ENCODE data around the gene IQCK.
A peak's percentile ranks its signal among the peaks of the same experiment; 100 is the strongest.

Gene IQCK

DNA sequence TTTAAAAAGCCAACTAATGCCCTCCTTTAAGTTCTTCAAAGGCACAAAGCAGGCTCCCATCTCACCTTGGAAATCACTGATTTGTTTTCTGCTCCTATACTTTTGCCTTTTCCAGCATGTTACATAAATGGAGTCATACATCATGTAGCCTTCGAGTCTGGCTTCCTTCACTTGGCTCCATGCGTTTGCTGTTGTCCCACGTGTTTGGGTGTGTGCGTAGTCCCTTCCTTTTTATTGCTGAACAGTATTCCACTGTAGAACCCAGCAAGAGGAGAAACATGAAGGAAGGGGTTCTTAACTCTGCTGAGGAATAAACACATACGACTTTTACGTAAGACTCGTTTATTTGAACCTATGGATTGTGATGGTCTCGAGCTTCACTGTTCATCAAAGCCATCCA is 84.5 kb downstream of the IQCK start:
- no peak for DNase-seq (ENCODE audit: low read depth, low spot score)

DNA sequence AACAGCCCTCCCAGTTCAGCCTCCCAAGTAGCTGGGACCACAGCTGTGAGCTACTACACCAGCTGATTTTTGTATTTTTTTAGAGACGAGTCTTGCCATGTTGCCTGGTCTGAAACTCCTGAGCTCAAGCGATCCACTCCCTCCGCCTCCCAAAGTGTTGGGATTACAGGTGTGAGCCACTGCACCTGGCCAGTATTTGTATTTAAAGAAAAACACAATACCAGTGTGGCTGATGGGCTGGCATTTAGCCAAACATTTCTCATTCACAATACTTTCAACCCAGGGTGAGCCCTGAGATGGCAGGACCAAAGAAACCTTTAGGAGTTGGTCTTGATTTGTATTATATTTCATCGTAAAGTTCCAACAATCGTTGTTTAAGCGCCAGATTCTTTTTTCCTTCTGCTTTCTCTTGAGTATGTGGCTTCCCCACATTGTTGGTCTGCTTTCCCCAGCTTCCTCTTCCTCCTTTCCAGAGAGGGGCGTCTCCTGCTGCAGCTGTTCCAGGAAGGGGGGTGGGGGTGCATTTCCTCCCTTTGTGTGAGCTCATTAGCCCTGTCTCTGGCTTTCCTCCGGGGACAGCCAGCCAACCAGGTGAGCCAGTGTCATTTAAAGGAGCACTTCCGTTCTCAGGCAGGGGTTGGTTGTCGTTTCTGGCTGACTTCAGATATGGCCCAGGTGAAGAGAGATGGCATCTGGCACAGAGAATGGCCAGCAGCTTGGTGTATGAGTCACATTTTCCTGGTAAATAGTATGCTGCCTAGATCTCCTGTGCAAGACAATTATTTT is 86.7 kb downstream of the IQCK start:
- DNase-seq (ENCODE audit: low read depth, low spot score) = no peak

DNA sequence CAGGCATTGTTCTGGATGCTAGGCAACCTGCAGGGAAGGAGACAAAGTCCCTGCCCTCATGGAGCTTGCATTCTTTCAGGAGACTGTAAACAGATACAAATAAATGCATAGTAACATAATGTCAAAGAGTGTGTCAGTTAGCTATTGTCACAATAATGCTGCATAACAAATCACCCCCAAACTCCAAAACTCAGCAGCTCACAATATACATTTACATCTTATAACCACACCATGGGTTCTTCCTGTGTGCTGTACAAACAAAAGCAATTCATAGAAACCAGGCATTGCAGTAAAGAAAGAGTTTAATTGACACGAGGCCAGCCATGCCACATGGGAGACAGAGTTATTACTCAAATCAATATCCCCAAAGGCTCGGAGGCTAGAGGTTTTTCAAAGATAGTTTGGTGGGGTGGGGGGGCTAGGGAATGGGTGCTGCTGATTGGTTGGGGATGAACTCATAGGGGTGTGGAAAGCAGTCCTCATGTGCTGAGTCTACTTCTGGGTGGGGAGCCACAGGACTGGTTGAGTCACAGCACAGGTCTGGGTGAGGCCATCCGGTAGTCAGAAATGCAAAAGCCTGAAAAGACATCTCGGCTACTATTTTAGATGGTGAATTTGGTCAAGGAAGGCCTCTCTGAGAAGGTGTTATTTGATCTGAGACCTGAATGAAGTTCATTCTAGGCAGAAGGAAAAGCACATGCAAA is 87.5 kb downstream of the IQCK start:
- no peak for DNase-seq (ENCODE audit: low read depth, low spot score)

DNA sequence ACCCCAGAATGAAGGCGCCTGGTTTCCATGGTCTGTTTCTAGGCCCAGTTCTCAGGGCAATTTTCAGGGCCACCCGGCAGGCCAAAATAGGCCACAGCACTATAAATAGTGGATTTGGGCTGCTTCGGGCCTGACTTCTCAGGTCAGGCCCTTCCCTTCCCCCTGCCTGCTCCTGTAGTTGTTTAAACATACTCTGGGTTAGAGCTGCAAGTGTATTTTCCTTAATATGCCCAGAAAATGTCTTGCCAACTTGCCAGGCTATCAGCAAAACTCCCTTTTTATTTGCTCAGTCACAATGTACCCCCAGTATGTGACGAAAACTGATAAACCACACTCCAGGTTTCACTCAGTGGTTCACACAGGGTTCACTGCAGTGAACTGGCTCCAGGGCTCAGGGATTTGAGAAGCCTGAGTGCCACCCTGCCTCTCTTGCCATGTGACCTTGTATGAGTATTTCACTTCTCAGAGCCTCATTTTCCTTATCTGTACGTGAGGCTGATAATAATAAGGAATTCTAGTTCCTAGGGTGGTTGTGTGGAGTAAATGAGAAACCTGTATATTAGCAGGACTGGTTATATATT is 90.1 kb downstream of the IQCK start:
- DNase-seq (ENCODE audit: low read depth, low spot score) = no peak

DNA sequence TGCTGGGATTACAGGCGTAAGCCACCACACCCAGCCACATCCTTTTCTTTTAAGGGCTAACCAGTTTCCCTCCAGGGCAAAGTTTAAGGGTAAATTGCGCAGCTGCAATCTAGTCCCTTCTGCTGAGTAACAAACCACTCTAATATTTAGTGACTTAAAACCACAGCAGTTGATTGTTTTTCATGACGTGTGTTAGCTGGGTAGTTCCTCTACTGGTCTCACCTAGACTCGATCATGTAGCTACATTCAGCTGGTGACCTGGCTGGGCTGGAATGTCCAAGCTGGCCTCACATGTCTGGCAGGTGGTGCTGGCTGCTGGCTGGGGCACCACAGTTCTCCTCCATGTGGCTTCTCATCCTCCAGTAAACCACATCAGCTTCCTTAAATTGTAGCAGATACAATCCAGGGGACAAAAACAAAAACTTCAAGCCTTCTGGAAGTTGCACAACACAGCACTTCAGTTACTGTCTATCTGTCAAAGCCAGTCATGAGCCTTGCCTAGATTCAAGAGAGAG is 91.1 kb downstream of the IQCK start:
- DNase-seq (ENCODE audit: low read depth, low spot score) = no peak

DNA sequence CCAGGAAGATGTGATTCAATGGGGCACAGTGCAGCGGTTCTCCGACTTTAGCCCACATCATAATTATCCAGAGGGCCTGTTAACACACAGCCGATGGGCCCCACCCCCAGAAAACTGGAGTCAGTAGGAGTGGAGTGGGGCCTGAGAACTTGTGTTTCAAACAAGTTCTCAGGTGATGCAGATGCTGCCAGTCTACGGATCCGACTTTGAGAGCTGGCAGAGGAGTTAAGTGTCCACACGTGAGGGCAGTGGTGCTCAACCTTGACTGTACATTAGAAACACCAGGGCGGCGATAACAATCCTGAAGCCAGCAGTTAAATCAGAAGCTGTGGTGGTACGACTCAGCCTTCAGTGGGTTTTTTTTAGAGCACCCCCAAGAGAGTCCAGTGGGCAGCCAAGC is 91.6 kb downstream of the IQCK start:
- no peak for DNase-seq (ENCODE audit: low read depth, low spot score)

DNA sequence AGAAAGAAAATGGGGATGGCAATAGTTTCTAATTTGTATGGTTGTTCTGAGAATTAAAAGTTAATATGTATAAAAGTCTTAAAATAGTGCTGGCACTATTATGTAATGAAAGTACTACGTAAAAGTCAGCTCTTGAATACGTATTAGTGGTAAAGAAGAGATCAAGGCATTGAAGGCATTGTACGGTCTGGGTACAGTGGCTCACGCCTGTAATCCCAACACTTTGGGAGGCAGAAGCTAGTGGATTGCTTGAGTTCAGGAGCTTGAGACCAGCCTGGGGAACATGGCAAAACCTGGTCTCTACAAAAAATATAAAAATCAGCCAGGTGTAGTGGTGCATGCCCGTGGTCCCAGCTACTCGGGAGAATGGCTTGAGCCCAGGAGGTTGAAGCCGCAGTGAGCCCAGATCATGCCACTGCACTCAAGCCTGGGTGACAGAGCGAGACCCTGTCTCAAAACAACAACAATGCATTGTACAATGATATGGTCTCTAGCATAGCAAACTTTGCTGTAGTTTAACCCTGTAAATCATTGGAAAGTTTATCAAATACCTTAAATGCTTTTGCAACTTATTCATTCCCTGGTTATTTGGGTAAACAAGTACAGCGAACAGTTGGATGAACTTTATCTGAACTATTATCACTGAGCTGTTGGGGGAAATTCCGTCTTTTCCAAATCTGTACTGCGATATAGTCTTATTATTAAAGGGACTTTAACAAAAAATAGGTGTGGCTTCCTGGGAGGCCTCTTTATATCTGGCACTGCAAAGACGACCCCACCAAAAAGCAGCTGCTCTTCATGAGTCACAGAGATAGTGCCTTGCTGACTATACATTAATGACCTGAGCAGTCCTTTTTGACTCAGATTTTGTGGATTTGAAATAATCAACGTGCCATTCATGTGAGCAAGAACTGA is 93.0 kb downstream of the IQCK start:
- no peak for DNase-seq (ENCODE audit: low read depth, low spot score)

DNA sequence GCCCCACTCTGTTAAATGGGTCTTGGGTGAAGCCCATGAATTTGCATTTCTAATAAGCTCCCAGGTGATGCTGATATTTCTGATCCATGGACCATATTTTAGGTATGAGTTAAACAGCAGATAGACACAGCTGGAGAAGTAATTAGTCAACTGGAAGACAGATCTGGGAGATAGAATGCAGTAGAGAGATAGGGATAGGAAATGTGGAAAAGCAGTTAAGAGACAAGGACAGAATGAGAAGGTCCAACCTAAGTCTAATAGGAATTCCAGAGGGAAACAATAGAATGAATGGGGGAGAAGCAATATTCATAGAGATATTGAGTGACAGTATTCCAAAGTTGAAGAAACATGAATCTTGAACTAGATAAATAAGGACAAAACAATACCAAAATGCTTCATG is 94.9 kb downstream of the IQCK start:
- no peak for DNase-seq (ENCODE audit: low read depth, low spot score)

DNA sequence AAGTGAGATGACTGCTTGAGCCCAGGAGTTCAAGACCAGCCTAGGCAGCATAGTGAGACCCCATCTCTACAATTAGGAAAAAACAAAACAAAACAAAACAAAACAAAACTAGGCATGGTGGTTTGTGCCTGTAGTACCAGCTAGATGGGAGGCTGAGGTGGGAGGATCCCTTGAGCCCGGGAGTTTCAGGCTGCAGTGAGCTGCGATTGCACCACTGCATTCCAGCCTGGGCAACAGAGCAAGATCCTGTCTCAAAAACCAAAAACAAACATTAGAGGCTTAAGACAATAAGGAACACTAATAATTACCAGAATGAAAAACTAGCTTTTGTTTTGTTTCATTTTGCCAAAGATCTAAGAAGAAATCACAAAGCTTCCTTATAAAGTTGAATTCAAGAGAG is 97.3 kb downstream of the IQCK start:
- no peak for DNase-seq (ENCODE audit: low read depth, low spot score)

DNA sequence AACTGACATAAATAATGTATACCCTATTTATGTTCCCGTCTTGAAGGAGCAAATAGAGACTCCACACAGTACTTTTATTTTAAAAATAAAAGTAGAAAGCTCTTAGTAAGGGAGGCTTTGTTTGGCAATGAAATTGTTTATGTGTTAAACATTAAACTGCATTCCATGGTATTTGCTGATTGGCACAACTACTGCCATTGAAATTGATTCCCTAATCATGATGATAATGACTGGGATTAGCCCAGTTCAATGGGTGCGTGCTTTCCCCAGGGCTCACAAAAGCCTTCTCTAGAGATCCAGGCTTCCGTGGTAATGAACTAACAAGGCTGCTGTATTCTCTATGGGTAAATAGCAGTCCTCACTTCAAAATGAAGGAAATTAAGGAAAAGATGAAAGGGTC is 99.1 kb downstream of the IQCK start:
- no peak for DNase-seq (ENCODE audit: low read depth, low spot score)

DNA sequence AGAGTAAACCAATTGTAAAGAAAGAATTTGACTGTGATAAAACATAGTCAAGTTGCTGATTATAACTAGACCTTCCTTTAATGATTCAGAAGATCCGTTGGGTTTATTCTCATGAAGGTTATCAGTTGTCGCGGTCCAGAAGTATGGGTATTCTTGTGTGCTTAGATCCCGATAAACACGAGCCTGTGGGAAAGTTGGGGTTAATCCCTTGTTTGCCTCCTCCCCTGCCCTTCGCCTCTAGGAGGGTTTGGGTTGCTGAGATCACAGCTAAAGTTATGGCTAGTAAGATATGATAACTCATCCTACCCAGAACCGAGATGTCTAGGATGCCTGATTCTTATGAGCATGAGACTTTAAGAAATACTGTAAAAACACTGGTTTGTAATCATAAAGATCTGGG is 99.8 kb downstream of the IQCK start:
- no peak for DNase-seq (ENCODE audit: low read depth, low spot score)

DNA sequence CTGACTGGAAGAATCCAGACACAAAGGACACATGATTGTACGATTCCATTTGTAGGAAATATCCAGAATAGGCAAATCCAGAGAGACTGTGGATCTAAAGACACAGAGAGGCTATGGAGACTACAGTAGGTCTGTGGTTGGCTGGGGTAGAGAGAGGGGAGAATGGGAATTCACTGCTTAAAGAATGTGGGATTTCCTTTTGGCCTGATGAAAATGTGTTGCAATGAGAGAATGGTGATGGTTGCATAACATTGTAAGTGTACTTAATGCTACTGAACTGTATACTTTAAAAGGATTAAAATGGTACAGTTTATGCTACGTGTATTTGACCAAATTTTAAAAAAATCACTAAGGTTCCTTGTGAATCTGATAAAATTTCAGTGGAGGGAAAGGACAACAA is 104.5 kb downstream of the IQCK start:
- DNase-seq (ENCODE audit: low read depth, low spot score) = no peak

DNA sequence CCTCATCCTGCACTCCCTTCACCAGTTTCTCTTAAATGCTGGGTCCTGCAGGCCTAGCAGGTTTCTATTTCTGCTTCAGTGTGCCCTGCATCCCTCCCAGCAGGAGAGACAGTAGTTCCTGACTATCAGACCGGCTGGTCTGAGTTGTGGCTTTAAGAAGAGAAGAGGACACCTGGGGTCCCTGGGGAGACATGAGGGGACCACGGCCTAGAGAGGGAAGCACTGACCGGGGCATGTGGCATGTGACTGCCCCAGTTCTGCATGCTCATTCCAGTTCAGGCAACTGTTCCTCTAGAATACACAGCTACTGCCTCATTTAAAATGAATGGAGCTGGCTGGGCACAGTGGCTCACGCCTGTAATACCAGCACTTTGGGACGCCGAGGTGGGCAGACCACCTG is 105.3 kb downstream of the IQCK start:
- no peak for DNase-seq (ENCODE audit: low read depth, low spot score)

DNA sequence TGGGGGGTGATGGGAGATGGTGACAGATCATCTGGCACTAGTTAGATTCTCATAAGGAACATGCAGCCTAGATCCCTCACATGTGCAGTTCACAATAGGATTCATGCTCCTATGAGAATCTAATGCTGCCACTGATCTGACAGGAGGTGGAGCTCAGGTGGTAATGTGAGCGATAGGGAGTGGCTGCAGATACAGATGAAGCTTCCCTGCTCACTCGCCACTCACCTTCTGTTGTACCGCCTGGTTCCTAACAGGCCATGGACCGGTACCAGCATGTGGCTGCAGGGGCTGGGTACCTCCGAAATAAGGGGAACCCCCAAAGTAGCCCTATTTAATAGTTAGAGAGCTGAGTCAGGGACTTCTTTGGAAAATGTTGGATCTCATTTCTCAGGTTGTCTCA is 106.1 kb downstream of the IQCK start:
- no peak for DNase-seq (ENCODE audit: low read depth, low spot score)

DNA sequence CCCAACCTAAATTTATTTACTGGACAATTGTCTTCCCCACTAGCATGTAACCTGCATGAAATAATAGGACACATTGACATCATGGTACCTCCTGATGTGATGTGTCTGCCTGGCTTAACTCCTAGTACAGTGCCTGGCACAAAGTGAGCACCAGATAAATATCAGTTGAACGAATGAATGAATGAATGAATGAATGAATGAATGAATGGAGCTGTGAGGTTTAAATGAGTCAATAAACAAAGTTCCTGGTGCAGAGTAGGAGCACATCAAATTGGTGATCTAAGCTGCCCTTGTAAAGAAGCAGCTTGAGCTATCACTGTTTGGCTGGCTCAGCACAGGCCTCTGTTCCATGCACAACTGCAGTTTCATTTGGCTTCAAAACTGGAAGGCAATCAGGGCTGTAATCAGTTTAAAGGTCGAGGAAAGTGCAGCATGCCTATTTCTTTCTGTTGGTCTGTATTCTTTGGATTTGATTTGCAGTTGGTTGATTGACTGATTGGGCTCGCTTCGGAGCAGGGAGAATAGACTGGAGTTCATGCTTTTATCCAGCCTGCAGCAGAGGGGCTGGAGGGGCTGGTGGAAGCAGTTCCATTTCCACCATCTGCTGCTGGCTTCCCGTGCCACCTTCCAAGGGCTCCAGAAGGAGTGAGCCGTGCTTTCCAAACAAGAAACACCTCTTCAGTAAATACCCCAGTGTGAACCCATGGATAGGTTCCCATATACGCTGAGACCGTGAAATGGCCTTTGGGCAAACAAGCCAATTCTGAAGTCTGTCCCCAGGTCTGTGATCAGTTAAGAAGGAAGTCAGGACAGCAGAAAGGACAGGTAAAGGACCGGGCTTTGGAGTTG is 112.0 kb downstream of the IQCK start:
- no peak for DNase-seq (ENCODE audit: low read depth, low spot score)

DNA sequence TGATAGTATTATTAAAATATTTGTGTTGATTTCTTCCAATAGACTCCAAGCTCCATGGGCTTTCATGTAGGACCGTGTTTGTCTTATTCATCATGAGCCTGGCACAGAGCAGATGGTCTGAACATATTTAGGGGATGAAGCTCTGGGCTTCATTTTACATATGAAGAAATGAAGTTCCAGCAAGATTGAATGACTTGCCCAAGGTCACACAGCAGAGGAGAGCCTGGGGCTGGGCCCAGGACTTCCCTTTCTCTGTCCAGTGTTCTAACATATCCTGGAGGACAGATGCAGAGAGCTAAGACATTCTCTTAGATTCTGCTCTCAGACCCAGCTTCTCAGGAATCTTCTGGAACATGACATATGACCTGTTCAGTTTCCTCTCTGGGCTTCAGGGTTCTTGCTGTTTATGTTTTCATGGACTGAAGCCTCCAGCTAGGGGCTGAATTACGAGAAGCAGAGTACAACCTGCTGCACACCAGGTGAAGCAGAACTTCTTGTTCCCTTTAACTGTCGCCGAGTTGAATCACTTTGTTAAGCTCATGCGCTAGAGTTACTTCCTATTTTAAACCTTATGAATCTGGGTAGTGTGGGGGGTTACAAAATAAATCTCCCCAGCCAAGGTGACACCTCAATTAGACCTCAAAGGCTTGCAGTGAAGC is 113.0 kb downstream of the IQCK start:
- DNase-seq (ENCODE audit: low read depth, low spot score) = no peak

DNA sequence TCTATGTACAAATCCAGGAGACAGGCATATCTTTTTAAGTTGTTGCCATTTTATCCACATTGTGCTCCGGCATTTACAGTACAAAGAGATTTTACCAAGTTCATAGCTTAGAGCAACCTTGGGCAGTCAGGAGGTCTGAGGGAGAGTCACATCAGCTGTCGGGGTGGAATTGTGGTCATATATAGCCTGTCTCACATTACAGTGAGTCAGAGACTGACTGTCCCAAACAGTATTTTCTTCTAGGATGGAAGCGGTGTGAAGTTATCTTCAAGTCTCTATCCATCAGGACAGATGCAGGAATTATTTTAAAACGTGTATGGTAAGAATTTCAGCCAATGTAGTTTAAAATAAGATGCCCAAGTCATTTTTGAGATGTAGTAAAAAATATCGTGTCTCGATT is 113.6 kb downstream of the IQCK start:
- DNase-seq (ENCODE audit: low read depth, low spot score) = peak; percentile 9

DNA sequence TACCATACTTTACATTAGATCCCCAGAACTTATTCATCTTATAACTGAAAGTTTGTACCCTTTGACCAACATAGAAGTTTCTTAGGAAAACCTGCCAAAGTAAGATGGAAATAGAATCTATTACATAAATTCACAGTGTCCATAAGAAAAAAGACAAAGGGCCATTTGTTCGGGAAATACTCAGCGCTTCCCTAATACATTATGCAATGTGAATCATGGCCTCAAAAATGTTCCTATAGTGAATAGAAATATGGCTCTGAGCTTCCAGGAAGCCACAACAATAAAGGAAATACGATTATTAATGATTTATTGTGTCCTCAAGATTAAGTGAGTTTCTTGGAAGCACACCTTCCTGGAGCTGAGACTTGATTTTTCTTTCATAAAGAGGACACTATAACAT is 115.1 kb downstream of the IQCK start:
- DNase-seq (ENCODE audit: low read depth, low spot score) = no peak

DNA sequence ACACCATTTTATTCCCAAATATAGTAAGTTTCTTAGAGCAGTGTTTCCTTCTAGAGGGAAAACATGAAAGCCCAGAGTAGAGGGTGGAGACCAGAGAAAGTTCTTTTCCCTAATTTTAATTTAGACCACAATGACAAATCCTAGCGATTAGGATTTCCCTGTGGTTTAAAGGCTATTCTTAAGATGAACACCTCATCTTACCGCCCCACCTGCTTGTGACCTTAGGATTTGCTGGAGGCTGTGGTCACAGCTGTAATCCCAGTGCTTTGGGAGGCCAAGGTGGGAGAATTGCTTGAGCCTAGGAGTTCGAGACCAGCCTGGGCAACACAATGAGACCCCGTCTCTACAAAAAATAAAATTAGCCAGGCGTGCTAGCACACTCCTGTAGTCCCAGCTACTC is 115.5 kb downstream of the IQCK start:
- no peak for DNase-seq (ENCODE audit: low read depth, low spot score)

DNA sequence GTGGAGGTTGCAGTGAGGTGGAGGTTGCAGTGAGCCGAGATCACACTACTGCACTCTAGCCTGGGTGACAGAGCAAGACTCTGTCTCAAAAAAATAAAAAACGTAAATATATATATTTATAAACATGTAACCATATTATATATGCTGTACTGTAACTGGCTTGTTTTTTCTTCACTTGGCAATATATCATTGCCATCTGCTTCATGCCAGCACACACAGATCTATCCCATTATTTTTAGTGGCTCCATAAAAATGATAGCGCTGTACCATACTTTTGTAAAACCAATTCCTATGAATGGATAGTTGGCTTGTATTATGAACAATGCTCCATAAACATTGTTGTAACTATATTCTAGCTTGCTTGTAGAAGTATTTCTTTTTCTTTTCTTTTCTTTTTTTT is 117.1 kb downstream of the IQCK start:
- no peak for DNase-seq (ENCODE audit: low read depth, low spot score)
